Measurements from ENCODE around the gene CYBB. TPM values are rescaled to one million over a fixed set of nuclear protein-coding genes. Genes with fewer than 3 reads are reported as not detected.
A peak's percentile ranks its signal among the peaks of the same experiment; 100 is the strongest.

Gene CYBB
- total and polyA plus RNA-seq, 2 experiments from 2014 or later = 0.38 to 0.42 TPM

DNA sequence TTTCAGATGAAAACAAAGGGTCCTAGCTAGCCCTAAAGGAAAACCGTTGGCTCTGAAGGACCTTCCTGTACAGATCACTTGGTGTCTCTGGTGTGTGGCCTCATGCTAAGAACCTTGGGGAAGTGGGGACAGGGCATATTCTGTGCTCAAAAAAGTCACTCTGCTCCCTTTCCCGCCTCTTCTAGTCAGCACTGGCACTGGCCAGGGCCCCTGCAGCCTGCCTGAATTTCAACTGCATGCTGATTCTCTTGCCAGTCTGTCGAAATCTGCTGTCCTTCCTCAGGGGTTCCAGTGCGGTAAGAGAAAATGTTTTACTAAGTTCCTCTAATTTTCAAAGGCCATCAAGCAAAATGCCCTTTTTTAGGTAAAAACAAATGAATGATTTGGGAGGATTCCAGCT lies 3.4 kb downstream of the CYBB start:
- DNase-seq (ENCODE audit: low read depth in 1 of 2, low spot score in 1 of 2) = no peak
- TF ChIP-seq, protein P1, sequence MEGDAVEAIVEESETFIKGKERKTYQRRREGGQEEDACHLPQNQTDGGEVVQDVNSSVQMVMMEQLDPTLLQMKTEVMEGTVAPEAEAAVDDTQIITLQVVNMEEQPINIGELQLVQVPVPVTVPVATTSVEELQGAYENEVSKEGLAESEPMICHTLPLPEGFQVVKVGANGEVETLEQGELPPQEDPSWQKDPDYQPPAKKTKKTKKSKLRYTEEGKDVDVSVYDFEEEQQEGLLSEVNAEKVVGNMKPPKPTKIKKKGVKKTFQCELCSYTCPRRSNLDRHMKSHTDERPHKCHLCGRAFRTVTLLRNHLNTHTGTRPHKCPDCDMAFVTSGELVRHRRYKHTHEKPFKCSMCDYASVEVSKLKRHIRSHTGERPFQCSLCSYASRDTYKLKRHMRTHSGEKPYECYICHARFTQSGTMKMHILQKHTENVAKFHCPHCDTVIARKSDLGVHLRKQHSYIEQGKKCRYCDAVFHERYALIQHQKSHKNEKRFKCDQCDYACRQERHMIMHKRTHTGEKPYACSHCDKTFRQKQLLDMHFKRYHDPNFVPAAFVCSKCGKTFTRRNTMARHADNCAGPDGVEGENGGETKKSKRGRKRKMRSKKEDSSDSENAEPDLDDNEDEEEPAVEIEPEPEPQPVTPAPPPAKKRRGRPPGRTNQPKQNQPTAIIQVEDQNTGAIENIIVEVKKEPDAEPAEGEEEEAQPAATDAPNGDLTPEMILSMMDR (IDR thresholded peaks at IDR 0.05; ENCODE audit: low read depth, low read length) = no peak
- H3K36me3 ChIP-seq = no peaks in the 10 kb centered on the region
- no peak overlapping the region for H3K4me3 ChIP-seq
- H3K27me3 ChIP-seq = no peaks in the 10 kb centered on the region
- H3K4me1 ChIP-seq (ENCODE audit: low read depth) = peaks cover 25% of the 10 kb centered on the region
- H3K9me3 ChIP-seq (ENCODE audit: low read depth) = no peaks in the 10 kb centered on the region
- no peak overlapping the region for H3K27ac ChIP-seq

DNA sequence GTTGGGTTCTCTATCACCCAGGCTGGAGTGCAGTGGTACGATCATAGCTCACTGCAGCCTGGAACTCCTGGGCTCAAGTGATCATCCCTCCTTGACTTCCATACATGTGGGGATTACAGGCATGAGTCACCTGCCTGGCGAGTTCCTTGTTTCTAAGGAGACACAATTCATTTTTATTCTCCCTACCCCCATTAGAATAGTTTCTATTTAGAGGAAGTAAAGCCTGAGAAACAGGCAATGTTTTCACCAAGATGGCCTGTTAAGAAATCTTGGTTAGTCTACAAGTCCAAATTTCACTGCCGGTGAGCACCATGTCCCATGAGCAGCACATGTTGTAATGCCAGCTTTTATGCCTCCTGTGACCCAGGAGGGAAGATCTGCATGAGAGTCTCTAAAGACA lies 5.7 kb downstream of the CYBB start:
- DNase-seq (ENCODE audit: low read depth in 1 of 2, low spot score in 1 of 2) = no peak
- H3K9me3 ChIP-seq (ENCODE audit: low read depth) = no peaks in the 10 kb centered on the region
- H3K27me3 ChIP-seq = no peaks in the 10 kb centered on the region
- TF ChIP-seq, protein P1 (IDR thresholded peaks at IDR 0.05; ENCODE audit: low read depth, low read length) = no peak
- peaks cover 17% of the 10 kb centered on the region for H3K4me1 ChIP-seq (ENCODE audit: low read depth)
- no peaks in the 10 kb centered on the region for H3K36me3 ChIP-seq
- no peak overlapping the region for H3K4me3 ChIP-seq
- peak overlapping the region; percentile 89 for H3K27ac ChIP-seq

DNA sequence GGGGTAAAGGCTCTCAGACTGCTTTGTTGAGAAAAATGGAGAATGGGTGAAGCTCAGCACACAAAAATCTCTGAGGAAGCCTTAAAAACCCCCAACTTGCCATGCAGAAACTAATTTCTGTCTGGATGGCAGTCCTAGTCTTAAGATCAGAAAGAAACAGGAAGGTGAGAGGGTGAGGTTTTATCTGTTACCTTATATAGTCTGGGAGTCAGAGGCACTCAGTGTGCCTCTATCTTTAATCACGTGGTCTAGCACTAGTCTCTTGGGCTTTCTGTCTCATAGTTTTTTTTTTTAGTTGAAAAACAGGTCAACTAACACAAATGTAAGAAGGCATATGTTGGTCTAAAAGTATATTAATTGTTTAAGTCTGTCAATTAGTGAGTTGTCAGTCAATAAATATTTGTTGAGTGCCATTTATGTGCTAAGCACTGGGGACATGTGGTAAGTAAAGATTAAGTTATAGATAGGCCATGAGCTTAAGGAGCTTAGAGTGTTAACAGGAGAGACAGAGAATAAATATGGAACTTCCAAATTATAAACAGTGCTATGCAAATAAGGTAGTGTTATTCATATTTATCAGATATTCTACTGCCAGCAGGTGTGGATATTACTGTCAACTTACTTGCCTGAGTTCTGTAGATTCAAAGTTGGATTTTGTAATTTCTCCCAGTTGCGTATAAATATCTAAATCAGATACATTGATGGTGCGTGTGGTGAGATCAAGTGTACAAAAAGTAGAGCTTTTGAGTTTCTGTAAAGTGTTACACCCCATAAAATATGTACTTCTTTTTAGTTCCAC lies 7.0 kb downstream of the CYBB start:
- Histone ChIP-seq H3K4me3 (no peak overlapping the region), H3K27me3 (no peaks in the 10 kb centered on the region), H3K36me3 (no peaks in the 10 kb centered on the region), H3K9me3 (ENCODE audit: low read depth) (no peaks in the 10 kb centered on the region), H3K27ac (peak overlapping the region; percentile 89), H3K4me1 (ENCODE audit: low read depth) (peaks cover 7% of the 10 kb centered on the region)
- no peak for DNase-seq (ENCODE audit: low read depth in 1 of 2, low spot score in 1 of 2)
- TF ChIP-seq, protein P1 (IDR thresholded peaks at IDR 0.05; ENCODE audit: low read depth, low read length) = no peak

DNA sequence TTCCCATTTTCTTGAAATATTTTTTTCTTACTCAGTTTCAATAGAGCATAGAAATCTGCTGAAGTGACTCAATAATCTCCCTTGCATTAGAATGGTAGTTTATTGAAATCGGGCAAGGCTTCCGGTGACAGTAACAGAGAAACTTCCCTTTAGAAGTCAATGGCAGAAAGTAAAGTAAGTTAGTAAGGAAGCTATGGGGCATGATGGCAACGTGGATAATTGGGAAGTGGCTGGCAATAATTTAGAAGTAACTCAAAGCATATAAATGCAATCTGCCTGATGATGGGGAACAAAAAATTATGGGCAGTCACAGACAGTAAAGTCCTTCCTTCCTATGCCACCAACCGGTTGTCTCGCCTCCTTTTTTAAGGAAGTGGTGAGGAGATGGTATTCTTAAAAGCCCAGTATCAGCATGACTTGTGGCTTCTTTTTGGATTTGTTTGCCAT lies 7.6 kb downstream of the CYBB start:
- Histone ChIP-seq H3K36me3 (no peaks in the 10 kb centered on the region), H3K4me3 (no peak overlapping the region), H3K4me1 (ENCODE audit: low read depth) (peaks cover 7% of the 10 kb centered on the region), H3K27ac (no peak overlapping the region), H3K27me3 (no peaks in the 10 kb centered on the region), H3K9me3 (ENCODE audit: low read depth) (no peaks in the 10 kb centered on the region)
- DNase-seq (ENCODE audit: low read depth in 1 of 2, low spot score in 1 of 2) = no peak
- TF ChIP-seq, protein P1 (IDR thresholded peaks at IDR 0.05; ENCODE audit: low read depth, low read length) = no peak

DNA sequence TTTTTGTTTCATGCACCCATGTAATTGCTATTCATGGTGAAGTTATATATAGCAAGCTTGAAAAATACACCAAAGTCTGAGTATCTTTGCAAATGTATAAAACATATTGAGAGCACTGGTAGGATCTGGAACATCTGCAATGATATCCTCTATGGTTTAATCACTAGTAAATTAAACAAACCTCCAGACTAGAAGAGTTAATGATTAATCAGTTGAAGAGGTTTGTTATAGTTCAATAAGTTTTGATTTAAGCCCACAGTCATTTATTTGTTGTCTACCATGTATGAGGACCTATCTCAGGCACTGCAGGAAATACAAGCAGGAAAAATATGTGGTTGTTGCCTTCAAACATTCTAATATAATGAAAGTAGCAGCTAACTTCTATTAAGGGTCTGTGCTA lies 16.5 kb downstream of the CYBB start:
- peaks cover 17% of the 10 kb centered on the region for H3K4me1 ChIP-seq (ENCODE audit: low read depth)
- H3K36me3 ChIP-seq = no peaks in the 10 kb centered on the region
- no peak overlapping the region for H3K4me3 ChIP-seq
- peak overlapping the region; percentile 91 for H3K27ac ChIP-seq
- H3K27me3 ChIP-seq = no peaks in the 10 kb centered on the region
- DNase-seq (ENCODE audit: low read depth in 1 of 2, low spot score in 1 of 2) = no peak
- TF ChIP-seq, protein P1 (IDR thresholded peaks at IDR 0.05; ENCODE audit: low read depth, low read length) = no peak
- no peaks in the 10 kb centered on the region for H3K9me3 ChIP-seq (ENCODE audit: low read depth)
